ENCODE data around the gene TLR4.

TLR4 gene

GRCh38 chr9:117678871-117679270 lies 25.3 kb upstream of the TLR4 start:
- H3K9ac ChIP-seq (ENCODE audit: low read length) = no peak overlapping the region
- H3K4me2 ChIP-seq (ENCODE audit: low read length) = no peak overlapping the region
- TF ChIP-seq EZH2phosphoT487 (IDR thresholded peaks at IDR 0.05; ENCODE audit: low read depth) (no peak), CTCF (IDR thresholded peaks at IDR 0.05; ENCODE audit: low read depth, low read length) (no peak)
- no peak overlapping the region for H3K4me3 ChIP-seq (ENCODE audit: low read length)
- H3K4me1 ChIP-seq (ENCODE audit: low read length) = peaks cover 28% of the 10 kb centered on the region
- H2AFZ ChIP-seq (ENCODE audit: low read depth, low read length) = no peak overlapping the region
- H3K79me2 ChIP-seq (ENCODE audit: low read length) = no peaks in the 10 kb centered on the region
- no peaks in the 10 kb centered on the region for H4K20me1 ChIP-seq (ENCODE audit: insufficient read depth, low read length)
- H3K27me3 ChIP-seq (ENCODE audit: low read depth, low read length) = peaks cover 9% of the 10 kb centered on the region
- no peak overlapping the region for H3K27ac ChIP-seq (ENCODE audit: low read length)
- H3K9me3 ChIP-seq (ENCODE audit: insufficient read depth, low read length) = no peaks in the 10 kb centered on the region
- H3K36me3 ChIP-seq (replicated peaks; ENCODE audit: low read depth, low read length) = no peaks in the 10 kb centered on the region

GRCh38 chr9:117679416-117679815 lies 24.8 kb upstream of the TLR4 start:
- no peaks in the 10 kb centered on the region for H3K79me2 ChIP-seq (ENCODE audit: low read length)
- no peak overlapping the region for H3K27ac ChIP-seq (ENCODE audit: low read length)
- H4K20me1 ChIP-seq (ENCODE audit: insufficient read depth, low read length) = no peaks in the 10 kb centered on the region
- no peaks in the 10 kb centered on the region for H3K9me3 ChIP-seq (ENCODE audit: insufficient read depth, low read length)
- TF ChIP-seq EZH2phosphoT487 (IDR thresholded peaks at IDR 0.05; ENCODE audit: low read depth) (no peak), CTCF (IDR thresholded peaks at IDR 0.05; ENCODE audit: low read depth, low read length) (no peak)
- H3K27me3 ChIP-seq (ENCODE audit: low read depth, low read length) = peaks cover 13% of the 10 kb centered on the region
- H3K4me3 ChIP-seq (ENCODE audit: low read length) = no peak overlapping the region
- H3K4me1 ChIP-seq (ENCODE audit: low read length) = peaks cover 28% of the 10 kb centered on the region
- no peak overlapping the region for H3K4me2 ChIP-seq (ENCODE audit: low read length)
- H2AFZ ChIP-seq (ENCODE audit: low read depth, low read length) = no peak overlapping the region
- H3K9ac ChIP-seq (ENCODE audit: low read length) = no peak overlapping the region
- no peaks in the 10 kb centered on the region for H3K36me3 ChIP-seq (replicated peaks; ENCODE audit: low read depth, low read length)

- H3K36me3 ChIP-seq (replicated peaks; ENCODE audit: low read depth, low read length) = no peaks in the 10 kb centered on the region
- peaks cover 19% of the 10 kb centered on the region for H3K27me3 ChIP-seq (ENCODE audit: low read depth, low read length)
- H3K4me1 ChIP-seq (ENCODE audit: low read length) = peaks cover 28% of the 10 kb centered on the region
- H3K4me2 ChIP-seq (ENCODE audit: low read length) = peak overlapping the region; percentile 53; the same call in 1 of the 2 replicates
- H2AFZ ChIP-seq (ENCODE audit: low read depth, low read length) = no peak overlapping the region
- no peak overlapping the region for H3K27ac ChIP-seq (ENCODE audit: low read length)
- H3K4me3 ChIP-seq (ENCODE audit: low read length) = no peak overlapping the region
- H4K20me1 ChIP-seq (ENCODE audit: insufficient read depth, low read length) = no peaks in the 10 kb centered on the region
- no peak overlapping the region for H3K9ac ChIP-seq (ENCODE audit: low read length)
- TF ChIP-seq CTCF (IDR thresholded peaks at IDR 0.05; ENCODE audit: low read depth, low read length) = no peak
- TF ChIP-seq EZH2phosphoT487 (IDR thresholded peaks at IDR 0.05; ENCODE audit: low read depth) = no peak
- H3K79me2 ChIP-seq (ENCODE audit: low read length) = no peaks in the 10 kb centered on the region
- no peaks in the 10 kb centered on the region for H3K9me3 ChIP-seq (ENCODE audit: insufficient read depth, low read length)
These were observed 22.3 kb upstream of the TLR4 start for GRCh38 chr9:117681888-117682287.

- no peak overlapping the region for H3K27ac ChIP-seq (ENCODE audit: low read length)
- no peak overlapping the region for H3K9ac ChIP-seq (ENCODE audit: low read length)
- TF ChIP-seq EZH2phosphoT487 (IDR thresholded peaks at IDR 0.05; ENCODE audit: low read depth) = no peak
- no peak for TF ChIP-seq CTCF (IDR thresholded peaks at IDR 0.05; ENCODE audit: low read depth, low read length)
- peak overlapping the region; percentile 53 for H3K4me2 ChIP-seq (ENCODE audit: low read length)
- no peaks in the 10 kb centered on the region for H3K79me2 ChIP-seq (ENCODE audit: low read length)
- no peaks in the 10 kb centered on the region for H3K9me3 ChIP-seq (ENCODE audit: insufficient read depth, low read length)
- no peak overlapping the region for H2AFZ ChIP-seq (ENCODE audit: low read depth, low read length)
- peaks cover 21% of the 10 kb centered on the region for H3K4me1 ChIP-seq (ENCODE audit: low read length)
- H3K4me3 ChIP-seq (ENCODE audit: low read length) = peak overlapping the region; percentile 11; the same call in 1 of the 2 replicates
- H3K36me3 ChIP-seq (replicated peaks; ENCODE audit: low read depth, low read length) = no peaks in the 10 kb centered on the region
- H3K27me3 ChIP-seq (ENCODE audit: low read depth, low read length) = peaks cover 19% of the 10 kb centered on the region
- no peaks in the 10 kb centered on the region for H4K20me1 ChIP-seq (ENCODE audit: insufficient read depth, low read length)
These were observed 21.1 kb upstream of the TLR4 start for GRCh38 chr9:117682955-117683710.

Measured in OCI-LY3 (cell line).